IMR-90 (cell line): Measurements from ENCODE around the gene GSG1L. TPM values are rescaled to one million over a fixed set of nuclear protein-coding genes. Genes with fewer than 3 reads are reported as not detected.

ENCODE experiments used
- ATAC-seq: fragments of 200-7000 bp; cut with Tn5 transposase; 2 replicates; pipeline ENCODE4 v1.9.1; 2020; ENCODE audit warnings: low read depth, mild to moderate bottlenecking, moderate library complexity
- BruUV-seq: library from RNA; stranded (reverse); fragments of 400-500 nt; replicated peaks from 2 replicates; lab custom pipeline; 2021; lab: Mats Ljungman, UMichigan
- CTCF ChIA-PET: fragments of 300-600 bp; formaldehyde crosslinking; extraction: SDS; loops from one replicate; lab custom pipeline; 2021; ENCODE audit warnings: antibody characterized with exemption; lab: Yijun Ruan, JAX
- POLR2A ChIA-PET: fragments of 300-600 bp; sonication (Branson Sonifier 250); formaldehyde crosslinking; loops from one replicate; lab custom pipeline; 2022; ENCODE audit warnings: antibody characterized with exemption; ENCODE audit not compliant: unreplicated experiment; lab: Charles Lee
- DNase-seq: peaks from one replicate; pipeline ENCODE4 v3.0.0; 2013
- H2AFZ ChIP-seq: replicated peaks from 2 replicates; pipeline ENCODE3; 2013; ENCODE audit warnings: low read length, mild to moderate bottlenecking; ENCODE audit not compliant: poor library complexity
- H2AK5ac ChIP-seq: 2 replicates; pipeline ENCODE4 v1.6.1; 2013; ENCODE audit warnings: low read depth, low read length, inconsistent platforms
- H2AK9ac ChIP-seq: replicated peaks from 2 replicates; pipeline ENCODE3; 2013; ENCODE audit warnings: mild to moderate bottlenecking, low read depth, low read length, moderate library complexity; ENCODE audit not compliant: poor library complexity
- H2BK120ac ChIP-seq: 2 replicates; pipeline ENCODE4 v1.6.1; 2013; ENCODE audit warnings: low read depth, low read length, inconsistent platforms
- H2BK15ac ChIP-seq: 3 replicates; pipeline ENCODE4 v1.6.1; 2013; ENCODE audit warnings: low read depth, low read length, inconsistent platforms
- H2BK20ac ChIP-seq: 2 replicates; pipeline ENCODE4 v1.6.1; 2013; ENCODE audit warnings: low read depth, mild to moderate bottlenecking, inconsistent platforms, low read length, moderate library complexity
- H2BK5ac ChIP-seq: 2 replicates; pipeline ENCODE4 v1.6.1; 2013; ENCODE audit warnings: mild to moderate bottlenecking, low read depth, low read length, inconsistent platforms; ENCODE audit not compliant: poor library complexity, severe bottlenecking
- H3K14ac ChIP-seq: replicated peaks from 2 replicates; pipeline ENCODE4 v1.6.1; 2013; ENCODE audit warnings: low read depth, low read length, inconsistent platforms
- H3K18ac ChIP-seq: 2 replicates; pipeline ENCODE4 v1.6.1; 2013; ENCODE audit warnings: low read depth, low read length, control low read depth
- H3K23ac ChIP-seq: 2 replicates; pipeline ENCODE4 v1.6.1; 2013; ENCODE audit warnings: low read depth, low read length, inconsistent platforms
- H3K27ac ChIP-seq: 2 replicates; pipeline ENCODE4 v1.5.1; 2013; ENCODE audit warnings: mild to moderate bottlenecking, control low read depth, low read length; ENCODE audit not compliant: insufficient read depth
- H3K27me3 ChIP-seq: 2 replicates; pipeline ENCODE4 v1.6.1; 2013; ENCODE audit warnings: low read length; ENCODE audit not compliant: control insufficient read depth, insufficient read depth
- H3K36me3 ChIP-seq: 2 replicates; pipeline ENCODE4 v1.6.1; 2013; ENCODE audit warnings: low read length, mixed read lengths; ENCODE audit not compliant: control insufficient read depth, insufficient read depth
- H3K4ac ChIP-seq: 2 replicates; pipeline ENCODE4 v1.6.1; 2013; ENCODE audit warnings: low read depth, low read length, inconsistent platforms
- H3K4me1 ChIP-seq: 2 replicates; pipeline ENCODE4 v1.6.1; 2013; ENCODE audit warnings: low read length, mixed read lengths; ENCODE audit not compliant: control insufficient read depth, insufficient read depth
- H3K4me2 ChIP-seq: 2 replicates; pipeline ENCODE4 v1.6.1; 2013; ENCODE audit warnings: low read depth, mild to moderate bottlenecking, control low read depth, low read length, moderate library complexity
- H3K4me3 ChIP-seq: 2 replicates; pipeline ENCODE4 v1.5.1; 2013; ENCODE audit warnings: low read depth, mild to moderate bottlenecking, control low read depth, low read length, moderate library complexity; ENCODE audit not compliant: insufficient read depth
- H3K56ac ChIP-seq: 2 replicates; pipeline ENCODE4 v1.6.1; 2013; ENCODE audit warnings: low read length, inconsistent platforms; ENCODE audit not compliant: insufficient read depth; ENCODE audit errors: extremely low read depth
- H3K79me1 ChIP-seq, 2 experiments: 2 replicates each; pipeline ENCODE4 v1.6.1; 2013; ENCODE audit warnings: low read length in 2 of 2, inconsistent platforms in 1 of 2, low read depth in 1 of 2
- H3K9ac ChIP-seq: 2 replicates; pipeline ENCODE4 v1.6.1; 2013; ENCODE audit warnings: low read depth, low read length, control low read depth
- H3K9me1 ChIP-seq: 2 replicates; pipeline ENCODE4 v1.6.1; 2013; ENCODE audit warnings: low read length, inconsistent platforms; ENCODE audit not compliant: insufficient read depth
- H3K9me3 ChIP-seq: 2 replicates; pipeline ENCODE4 v1.6.1; 2013; ENCODE audit warnings: low read length; ENCODE audit not compliant: control insufficient read depth, insufficient read depth
- H4K20me1 ChIP-seq: 2 replicates; pipeline ENCODE4 v1.6.1; 2013; ENCODE audit warnings: low read length, inconsistent platforms; ENCODE audit not compliant: insufficient read depth
- H4K5ac ChIP-seq: 2 replicates; pipeline ENCODE4 v1.6.1; 2013; ENCODE audit warnings: mild to moderate bottlenecking, low read depth, low read length, control low read depth
- H4K8ac ChIP-seq, 2 experiments: 2 replicates each; pipeline ENCODE4 v1.6.1; 2013; ENCODE audit warnings: low read depth in 2 of 2, low read length in 2 of 2, control low read depth in 1 of 2, inconsistent platforms in 1 of 2
- H4K91ac ChIP-seq: 2 replicates; pipeline ENCODE4 v1.6.1; 2013; ENCODE audit warnings: low read depth, low read length, inconsistent platforms; ENCODE audit not compliant: insufficient read depth
- RCOR1 ChIP-seq: IDR thresholded peaks from 2 replicates; pipeline ENCODE4 v1.6.1; 2012; ENCODE audit warnings: mild to moderate bottlenecking, low read length, improper control_type of control experiment; ENCODE audit not compliant: insufficient replicate concordance
- RFX5 ChIP-seq: IDR thresholded peaks from 2 replicates; pipeline ENCODE4 v1.8.0; 2012; ENCODE audit warnings: low read depth, mild to moderate bottlenecking, low read length, moderate library complexity
- SMC3 ChIP-seq: fragments of 150-350 bp; IDR thresholded peaks from 2 replicates; pipeline ENCODE4 v1.6.1; 2016; ENCODE audit warnings: low read depth, mild to moderate bottlenecking, antibody characterized with exemption, low read length, moderate library complexity
- WGBS, 2 experiments: methylation state at CpG; one replicate each; pipeline versions ENCODE4 v1.1.5 to v1.1.7; 2013; ENCODE audit warnings: missing lambda C conversion rate in 2 of 2; ENCODE audit not compliant: insufficient read length in 1 of 2; ENCODE audit errors: extremely low coverage in 2 of 2; 5-methylcytosine and 5-hydroxymethylcytosine counted together
- dilution Hi-C: fragments of 300-500 bp; cut with HindIII; formaldehyde crosslinking; loops from one replicate; pipeline ENCODE4 v1.14.3; 2018; ENCODE audit warnings: low sequenced_read_pairs; ENCODE audit not compliant: unreplicated experiment
- in situ Hi-C: fragments of 300-500 bp; cut with MboI; formaldehyde crosslinking; loops from 3 replicates; pipeline ENCODE4 v1.14.3; 2019; ENCODE audit warnings: low sequenced_read_pairs, inconsistent platforms, mixed read lengths
- intact Hi-C: fragments of 100-400 bp; cut with micrococcal nuclease; formaldehyde crosslinking; loops from 2 replicates; pipeline ENCODE4 v1.10.0; 2022
- polyA plus RNA-seq, 3 experiments: library from polyadenylated mRNA; depleted of rRNA; stranded (reverse); fragments of >200 nt; gene quantifications; 2 replicates each; pipeline ENCODE4 v1.2.3, GENCODE V29; 2012; ENCODE audit warnings: low replicate concordance in 1 of 3
- total RNA-seq: library from RNA; depleted of rRNA; stranded (reverse); fragments of >200 nt; gene quantifications from 2 replicates; pipeline ENCODE4 v1.2.3, GENCODE V29; 2012

Gene GSG1L
- total and polyA plus RNA-seq, 2 of the 4 experiments (the other 2 are of a cell fraction): not detected

- no peak for DNase-seq
- H2BK15ac ChIP-seq: no peak overlapping the region
- no peak overlapping the region for H4K8ac ChIP-seq
- no peak overlapping the region for H4K91ac ChIP-seq
- peaks cover 2% of the 10 kb centered on the region for H3K9me3 ChIP-seq
- BruUV-seq: no TSS peak
- no peak overlapping the region for H3K4ac ChIP-seq
- H3K9ac ChIP-seq: no peak overlapping the region
- H2BK20ac ChIP-seq: no peak overlapping the region
- H4K5ac ChIP-seq: no peak overlapping the region
- no peak overlapping the region for H3K4me2 ChIP-seq
- H3K56ac ChIP-seq: no peak overlapping the region
- H3K79me1 ChIP-seq: no peaks in the 10 kb centered on the region
- no peak for ATAC-seq
- no peak overlapping the region for H3K18ac ChIP-seq
- no peaks in the 10 kb centered on the region for H3K27me3 ChIP-seq
- no peak overlapping the region for H2AK9ac ChIP-seq
- in situ Hi-C loops (no loop called here), dilution Hi-C loops (no loop called here), intact Hi-C loops (no loop called here)
- ChIA-PET POLR2A (no interaction called here), CTCF (interaction anchor here (1.3 kb wide), 1 partner anchor 22 kb away, joined by 4 read pairs; no protein-coding TSS in a partner anchor)
- H3K27ac ChIP-seq: no peak overlapping the region
- no peaks in the 10 kb centered on the region for H3K4me1 ChIP-seq
- H3K9me1 ChIP-seq: no peaks in the 10 kb centered on the region
- no peak overlapping the region for H3K4me3 ChIP-seq
- H3K14ac ChIP-seq: no peak overlapping the region
- no peak overlapping the region for H3K23ac ChIP-seq
- no peak overlapping the region for H2BK120ac ChIP-seq
- H4K20me1 ChIP-seq: no peaks in the 10 kb centered on the region
- 46% methylated on average over 3 of the region's 3 CpGs; no CpG with 5 or more reads in 1 of the 2 experiments for WGBS, 2 experiments
- TF ChIP-seq RCOR1: no peak
- no peak for TF ChIP-seq RFX5
- no peak for TF ChIP-seq SMC3
- no peak overlapping the region for H2BK5ac ChIP-seq
- H3K36me3 ChIP-seq: no peaks in the 10 kb centered on the region
- no peak overlapping the region for H2AFZ ChIP-seq
- no peak overlapping the region for H2AK5ac ChIP-seq
Measured at GRCh38 chr16:27993587-27993986, 69.9 kb downstream of the GSG1L start.
